CD4-positive, alpha-beta memory T cell (primary cell): ENCODE data around the gene GAMT. TPM values are rescaled to one million over a fixed set of nuclear protein-coding genes. Genes with fewer than 3 reads are reported as not detected.

Experiments used
- CTCF ChIA-PET: fragments of 350-600 bp; sonication (Branson Sonifier 250); formaldehyde crosslinking; loops from one replicate; lab custom pipeline; 2021; ENCODE audit warnings: inconsistent platforms; ENCODE audit not compliant: partially characterized antibody; lab: Charles Lee
- POLR2A ChIA-PET: fragments of 350-600 bp; sonication (Branson Sonifier 250); formaldehyde crosslinking; loops from one replicate; lab custom pipeline; 2021; ENCODE audit not compliant: partially characterized antibody; lab: Charles Lee
- DNase-seq, 5 donors: peaks; one replicate each; pipeline versions ENCODE4 v3.0.0 to v3.0.0-alpha.2; 2020 to 2022; ENCODE audit warnings: mixed read lengths in 1 of 5
- H3K27ac ChIP-seq: one replicate; pipeline ENCODE4 v1.7.0; 2013; ENCODE audit warnings: low read depth, low read length
- H3K27me3 ChIP-seq: 2 replicates; pipeline ENCODE4 v1.7.0; 2013; ENCODE audit warnings: mild to moderate bottlenecking, low read length, moderate library complexity; ENCODE audit not compliant: insufficient read depth
- H3K36me3 ChIP-seq: 2 replicates; pipeline ENCODE4 v1.7.0; 2013; ENCODE audit warnings: mild to moderate bottlenecking, low read length, moderate library complexity; ENCODE audit not compliant: insufficient read depth
- H3K4me1 ChIP-seq: 2 replicates; pipeline ENCODE4 v1.7.0; 2013; ENCODE audit warnings: mild to moderate bottlenecking, low read length, moderate library complexity; ENCODE audit not compliant: insufficient read depth
- H3K4me3 ChIP-seq, 2 donors: one replicate each; pipeline ENCODE4 v1.7.0; 2013; ENCODE audit warnings: low read length in 2 of 2, mild to moderate bottlenecking in 1 of 2
- H3K9me3 ChIP-seq, 2 donors: one replicate each; pipeline ENCODE4 v1.7.0; 2013; ENCODE audit warnings: low read length in 2 of 2, control low read depth in 1 of 2; ENCODE audit not compliant: control insufficient read depth in 1 of 2
- H3K27ac Mint-ChIP-seq, 7 donors: one replicate each; pipeline ENCODE4 v1.8.0; 2020 to 2021; ENCODE audit warnings: mixed read lengths in 7 of 7, mild to moderate bottlenecking in 6 of 7, inconsistent platforms in 3 of 7, moderate library complexity in 3 of 7
- H3K27me3 Mint-ChIP-seq, 2 donors: one replicate each; pipeline ENCODE4 v1.8.0; 2020 to 2021; ENCODE audit warnings: mixed read lengths in 2 of 2
- H3K36me3 Mint-ChIP-seq, 2 donors: one replicate each; pipeline ENCODE4 v1.8.0; 2020 to 2021; ENCODE audit warnings: mixed read lengths in 2 of 2, inconsistent platforms in 1 of 2, mild to moderate bottlenecking in 1 of 2
- H3K4me1 Mint-ChIP-seq, 4 donors: one replicate each; pipeline ENCODE4 v1.8.0; 2020 to 2021; ENCODE audit warnings: mixed read lengths in 4 of 4, mild to moderate bottlenecking in 1 of 4
- H3K4me3 Mint-ChIP-seq, 8 donors: one replicate each; pipeline ENCODE4 v1.8.0; 2020 to 2021; ENCODE audit warnings: mixed read lengths in 8 of 8, mild to moderate bottlenecking in 7 of 8, moderate library complexity in 6 of 8, inconsistent platforms in 3 of 8
- H3K9me3 Mint-ChIP-seq, 8 donors: one replicate each; pipeline ENCODE4 v1.8.0; 2020 to 2021; ENCODE audit warnings: mixed read lengths in 8 of 8, mild to moderate bottlenecking in 5 of 8, inconsistent platforms in 3 of 8, moderate library complexity in 1 of 8
- intact Hi-C: fragments of 100-400 bp; cut with micrococcal nuclease; formaldehyde crosslinking; loops from one replicate; pipeline ENCODE4 v1.15.1; 2023
- polyA plus RNA-seq, 2 donors: library from polyadenylated mRNA; unstranded; fragments of 300-500 nt; fragmentation: Illumina TruSeq; gene quantifications; one replicate each; pipeline ENCODE4 v1.2.3, GENCODE V29; 2021
- total RNA-seq, 2 experiments: library from RNA; stranded (reverse); gene quantifications; one replicate each; pipeline ENCODE4 v1.2.3, GENCODE V29; 2021

The GAMT gene
- total and polyA plus RNA-seq, 4 experiments from 2014 or later = 15.9 to 20.3 (median 17.8) TPM

DNA sequence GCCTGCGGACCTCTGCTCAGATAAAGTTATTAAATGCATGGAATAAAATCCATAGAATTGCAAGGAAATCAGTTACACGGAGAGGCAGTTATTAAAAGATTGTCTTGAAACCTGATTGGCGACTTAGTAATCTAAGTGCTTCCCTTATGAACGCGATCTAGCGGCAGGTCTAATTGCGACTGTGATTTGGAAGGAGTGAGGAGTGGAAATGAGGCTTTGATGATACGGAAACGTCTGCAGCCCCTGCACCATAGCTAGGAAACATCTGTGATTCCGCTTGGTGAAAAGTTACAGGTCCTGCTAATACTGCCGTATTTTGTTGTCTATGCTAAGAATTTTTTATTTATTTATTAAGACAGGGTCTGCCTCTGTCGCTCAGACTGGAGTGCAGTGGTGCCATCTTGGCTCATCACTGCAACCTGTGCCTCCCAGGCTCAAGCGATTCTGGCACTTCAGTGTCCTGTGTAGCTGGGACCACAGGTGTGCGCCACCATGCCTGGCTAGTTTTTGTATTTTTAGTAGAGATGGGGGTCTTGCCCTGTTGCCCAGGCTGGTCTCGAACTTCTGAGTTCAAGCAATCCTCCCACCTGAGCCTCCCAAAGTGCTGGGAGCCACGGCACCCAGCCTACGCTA is 16.7 kb downstream of the GAMT start:
- ChIA-PET POLR2A (interaction anchor here (1.6 kb wide), 1 partner anchor 109 kb away, joined by 4 read pairs; the partner anchor contains the start of gene FAM174C), CTCF (no interaction called here)
- Mint-ChIP-seq H3K27me3 (peaks cover 3 to 5% of the 10 kb centered on the region in 2 donors), H3K27ac (peak overlapping the region; percentile 48 to 100 (median 69)), H3K36me3 (peaks cover 8 to 26% of the 10 kb centered on the region in 2 donors), H3K4me3 (peak overlapping the region; percentile 74 to 97 (median 88)), H3K4me1 (peaks cover 12 to 36% (median 18%) of the 10 kb centered on the region in 4 donors), H3K9me3 (peaks cover 0 to 9% (median 3%) of the 10 kb centered on the region in 8 donors)
- Histone ChIP-seq H3K36me3 (peaks cover 10% of the 10 kb centered on the region), H3K4me1 (peaks cover 16% of the 10 kb centered on the region), H3K27ac (peak overlapping the region; percentile 69), H3K9me3 (no peaks in the 10 kb centered on the region), H3K4me3 (peak overlapping the region; percentile 81 to 89), H3K27me3 (no peaks in the 10 kb centered on the region)
- intact Hi-C loops = no loop called here
- DNase-seq = no peak

GRCh38 chr19:1384085-1384462 is 17.3 kb downstream of the GAMT start:
- Mint-ChIP-seq H3K36me3 (peaks cover 3 to 21% of the 10 kb centered on the region in 2 donors), H3K27ac (peak overlapping the region in 5 of 7 donors; percentile 18 to 100 (median 60)), H3K4me1 (peaks cover 12 to 32% (median 18%) of the 10 kb centered on the region in 4 donors), H3K4me3 (peak overlapping the region; percentile 74 to 97 (median 88)), H3K27me3 (peaks cover 3 to 5% of the 10 kb centered on the region in 2 donors), H3K9me3 (peaks cover 0 to 9% (median 3%) of the 10 kb centered on the region in 8 donors)
- DNase-seq = no peak
- no peaks in the 10 kb centered on the region for H3K9me3 ChIP-seq
- H3K27ac ChIP-seq = peak overlapping the region; percentile 69
- intact Hi-C loops = no loop called here
- no peaks in the 10 kb centered on the region for H3K27me3 ChIP-seq
- peaks cover 6% of the 10 kb centered on the region for H3K36me3 ChIP-seq
- ChIA-PET POLR2A (interaction anchor here (1.6 kb wide), 1 partner anchor 109 kb away, joined by 4 read pairs; the partner anchor contains the start of gene FAM174C), CTCF (no interaction called here)
- H3K4me3 ChIP-seq = peak overlapping the region; percentile 81 to 89
- H3K4me1 ChIP-seq = peaks cover 16% of the 10 kb centered on the region

DNA sequence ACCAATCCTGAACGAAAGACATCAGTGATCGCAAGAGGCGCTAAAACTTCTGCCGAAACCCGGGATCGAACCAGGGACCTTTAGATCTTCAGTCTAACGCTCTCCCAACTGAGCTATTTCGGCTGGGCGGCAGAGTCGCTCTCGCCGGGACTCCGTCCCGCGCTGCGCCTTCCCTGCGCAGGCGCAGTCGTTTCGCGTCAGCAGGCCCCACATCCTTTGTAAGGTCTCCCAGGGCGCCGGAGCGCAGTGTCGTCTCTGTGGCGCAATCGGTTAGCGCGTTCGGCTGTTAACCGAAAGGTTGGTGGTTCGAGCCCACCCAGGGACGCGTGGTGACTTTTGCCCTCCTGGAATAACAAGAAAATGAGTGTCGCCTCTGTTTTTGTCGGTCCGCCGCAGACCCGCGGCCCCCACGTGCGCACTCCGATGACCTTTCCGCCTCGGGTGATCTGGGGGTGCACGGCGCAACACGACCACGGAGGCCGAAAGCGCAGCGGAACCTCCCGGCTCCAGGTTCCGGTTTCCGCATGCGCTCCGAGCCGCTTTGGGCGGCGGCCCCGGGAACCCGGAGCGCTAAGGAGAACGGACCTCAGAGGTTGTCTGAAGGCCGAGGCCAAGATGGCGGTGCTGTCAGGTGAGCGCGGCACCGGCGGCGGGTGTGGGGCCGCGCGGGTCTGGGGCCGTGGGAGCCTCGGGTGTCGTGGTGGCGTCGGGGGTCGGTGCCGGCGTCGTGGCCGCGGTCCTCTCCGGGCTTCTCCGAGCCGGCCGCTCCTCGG is 17.8 kb downstream of the GAMT start, which contains the start of gene NDUFS7:
TSS of gene NDUFS7 (plus strand) at position 596 of the 773 bp plus-strand sequence. CDS start at position 616, 20 bp downstream.
- intact Hi-C loops = loop anchor here (1.0 kb wide), 4 partner anchors 24 to 108 kb away; partner anchors contain the start of genes DAZAP1, FAM174C and RPS15
- H3K4me3 ChIP-seq = peak within 1 kb of the TSS; percentile 81 to 89
- Mint-ChIP-seq H3K4me3 (peak within 1 kb of the TSS; percentile 89 to 98 (median 94)), H3K9me3 (peaks cover 0 to 9% (median 3%) of the 10 kb centered on the region in 8 donors), H3K4me1 (peaks cover 9 to 29% (median 16%) of the 10 kb centered on the region in 4 donors), H3K27me3 (peaks cover 3 to 5% of the 10 kb centered on the region in 2 donors), H3K36me3 (peaks cover 0 to 15% of the 10 kb centered on the region in 2 donors), H3K27ac (peak within 1 kb of the TSS; percentile 96 to 100 (median 99))
- DNase-seq = peak; percentile 89 to 98 (median 94)
- ChIA-PET POLR2A (interaction anchor here (0.6 to 1.4 kb wide), 15 partner anchors 11 to 876 kb away, joined by 3 to 12 read pairs (median 4); partner anchors contain the start of genes CIRBP, FAM174C and REEP6), CTCF (interaction anchor here (0.8 to 1.5 kb wide), 3 partner anchors 29 to 139 kb away, joined by 3 to 4 read pairs (median 3); a partner anchor contains a TSS)
- peaks cover 16% of the 10 kb centered on the region for H3K4me1 ChIP-seq
- H3K27ac ChIP-seq = peak within 1 kb of the TSS; percentile 69
- H3K9me3 ChIP-seq = no peaks in the 10 kb centered on the region
- no peaks in the 10 kb centered on the region for H3K36me3 ChIP-seq
- no peaks in the 10 kb centered on the region for H3K27me3 ChIP-seq

- Histone ChIP-seq H3K36me3 (no peaks in the 10 kb centered on the region), H3K4me1 (peaks cover 16% of the 10 kb centered on the region), H3K4me3 (no peak overlapping the region), H3K27ac (no peak overlapping the region), H3K27me3 (no peaks in the 10 kb centered on the region), H3K9me3 (no peaks in the 10 kb centered on the region)
- intact Hi-C loops = loop anchor here (1.0 kb wide), 4 partner anchors 24 to 108 kb away; partner anchors contain the start of genes DAZAP1, FAM174C and RPS15
- H3K27me3 Mint-ChIP-seq = peaks cover 3 to 5% of the 10 kb centered on the region in 2 donors
- H3K27ac Mint-ChIP-seq = peak overlapping the region; percentile 96 to 100 (median 99)
- peaks cover 9 to 29% (median 16%) of the 10 kb centered on the region in 4 donors for H3K4me1 Mint-ChIP-seq
- H3K36me3 Mint-ChIP-seq = peaks cover 0 to 15% of the 10 kb centered on the region in 2 donors
- H3K4me3 Mint-ChIP-seq = peak overlapping the region; percentile 89 to 98 (median 94)
- CTCF ChIA-PET = interaction anchor here (0.7 to 1.5 kb wide), 4 partner anchors 29 to 166 kb away, joined by 3 to 4 read pairs (median 3); a partner anchor contains a TSS
- H3K9me3 Mint-ChIP-seq = peaks cover 0 to 9% (median 3%) of the 10 kb centered on the region in 8 donors
- no peak for DNase-seq
- POLR2A ChIA-PET = interaction anchor here (0.6 to 1.4 kb wide), 15 partner anchors 11 to 876 kb away, joined by 3 to 12 read pairs (median 4); partner anchors contain the start of genes CIRBP, FAM174C and REEP6
Measured at GRCh38 chr19:1383017-1383311, 18.4 kb downstream of the GAMT start.

GRCh38 chr19:1382250-1382649 is 19.1 kb downstream of the GAMT start:
- DNase-seq = no peak
- H3K27ac Mint-ChIP-seq = peak overlapping the region in 2 of 7 donors; percentile 100
- no peaks in the 10 kb centered on the region for H3K36me3 ChIP-seq
- ChIA-PET CTCF (interaction anchor here (0.7 to 1.5 kb wide), 3 partner anchors 103 to 401 kb away, joined by 3 to 4 read pairs (median 3); no protein-coding TSS in a partner anchor), POLR2A (interaction anchor here (1.1 to 1.4 kb wide), 3 partner anchors 10 to 107 kb away, joined by 3 to 4 read pairs (median 4); partner anchors contain the start of gene FAM174C)
- H3K4me1 ChIP-seq = peaks cover 16% of the 10 kb centered on the region
- H3K27ac ChIP-seq = no peak overlapping the region
- H3K27me3 Mint-ChIP-seq = peaks cover 3 to 5% of the 10 kb centered on the region in 2 donors
- H3K4me3 ChIP-seq = no peak overlapping the region
- H3K9me3 Mint-ChIP-seq = peaks cover 0 to 9% (median 3%) of the 10 kb centered on the region in 8 donors
- no peak overlapping the region for H3K4me3 Mint-ChIP-seq
- intact Hi-C loops = no loop called here
- peaks cover 9 to 29% (median 16%) of the 10 kb centered on the region in 4 donors for H3K4me1 Mint-ChIP-seq
- no peaks in the 10 kb centered on the region for H3K9me3 ChIP-seq
- H3K36me3 Mint-ChIP-seq = peaks cover 0 to 15% of the 10 kb centered on the region in 2 donors
- H3K27me3 ChIP-seq = no peaks in the 10 kb centered on the region

GRCh38 chr19:1379961-1380489 is 21.3 kb downstream of the GAMT start:
- no peak overlapping the region for H3K4me3 Mint-ChIP-seq
- intact Hi-C loops = no loop called here
- CTCF ChIA-PET = no interaction called here
- H3K36me3 Mint-ChIP-seq = peaks cover 0 to 14% of the 10 kb centered on the region in 2 donors
- POLR2A ChIA-PET = no interaction called here
- no peaks in the 10 kb centered on the region for H3K27me3 ChIP-seq
- no peaks in the 10 kb centered on the region for H3K36me3 ChIP-seq
- H3K9me3 ChIP-seq = no peaks in the 10 kb centered on the region
- peaks cover 0 to 9% (median 3%) of the 10 kb centered on the region in 8 donors for H3K9me3 Mint-ChIP-seq
- DNase-seq = no peak
- H3K4me3 ChIP-seq = no peak overlapping the region
- H3K4me1 Mint-ChIP-seq = peaks cover 9 to 21% (median 14%) of the 10 kb centered on the region in 4 donors
- peaks cover 14% of the 10 kb centered on the region for H3K4me1 ChIP-seq
- H3K27ac ChIP-seq = no peak overlapping the region
- H3K27ac Mint-ChIP-seq = peak overlapping the region in 1 of 7 donors; percentile 100
- peaks cover 3 to 5% of the 10 kb centered on the region in 2 donors for H3K27me3 Mint-ChIP-seq
